ENCODE results near the gene GALK1.
"Not testable (repeated sequence)": the region's sequence is repeated elsewhere in the genome, so short reads cannot be mapped to it uniquely, and the experiment has no call there.

The GALK1 gene

GRCh38 chr17:75764711-75765421 lies at the start of gene GALK1:
TSS of gene GALK1 (minus strand) at chr17:75765192. CDS start at chr17:75765136, 56 bp downstream.
- peak; percentile 86 for DNase-seq

GRCh38 chr17:75814021-75814395 lies 49.0 kb upstream of the GALK1 start:
- no peak for DNase-seq

GRCh38 chr17:75813081-75814020 lies 48.4 kb upstream of the GALK1 start:
- no peak for DNase-seq

GRCh38 chr17:75812096-75813013 lies 47.4 kb upstream of the GALK1 start:
- no peak for DNase-seq

GRCh38 chr17:75811174-75811573 lies 46.2 kb upstream of the GALK1 start:
- DNase-seq = no peak

- not testable (repeated sequence) for DNase-seq
These were observed 45.8 kb upstream of the GALK1 start for GRCh38 chr17:75810756-75811155.

GRCh38 chr17:75810216-75810615 lies 45.2 kb upstream of the GALK1 start:
- no peak for DNase-seq

- no peak for DNase-seq
These were observed 44.7 kb upstream of the GALK1 start for GRCh38 chr17:75809631-75810111.

GRCh38 chr17:75808905-75809621 lies 44.1 kb upstream of the GALK1 start:
- no peak for DNase-seq

- DNase-seq = no peak
These were observed 43.5 kb upstream of the GALK1 start for GRCh38 chr17:75808549-75808904.

- no peak for DNase-seq
These were observed 42.9 kb upstream of the GALK1 start for GRCh38 chr17:75807861-75808260.

- DNase-seq = no peak
These were observed 42.0 kb upstream of the GALK1 start for GRCh38 chr17:75806822-75807500.

- DNase-seq = no peak
These were observed 38.9 kb upstream of the GALK1 start for GRCh38 chr17:75803883-75804282.

- no peak for DNase-seq
These were observed 34.4 kb upstream of the GALK1 start for GRCh38 chr17:75799402-75799801.

GRCh38 chr17:75795820-75796607 lies 31.0 kb upstream of the GALK1 start:
- DNase-seq = no peak

GRCh38 chr17:75793460-75793859 lies 28.5 kb upstream of the GALK1 start:
- no peak for DNase-seq

- no peak for DNase-seq
These were observed 26.3 kb upstream of the GALK1 start for GRCh38 chr17:75791254-75791653.

GRCh38 chr17:75785016-75785890 lies 20.3 kb upstream of the GALK1 start:
- peak; percentile 97 for DNase-seq

GRCh38 chr17:75784473-75785015 lies 19.6 kb upstream of the GALK1 start, which contains the start of gene UNK:
TSS of gene UNK (plus strand) at chr17:75784806. CDS start at chr17:75784881, 75 bp downstream.
- peak; percentile 99 for DNase-seq

Data from right hindlimb (tissue), 1 donor.